Lung (tissue), 12 donors: Measurements from ENCODE around the gene DHCR24. TPM values are rescaled to one million over a fixed set of nuclear protein-coding genes. Genes with fewer than 3 reads are reported as not detected.

Experiments
- ATAC-seq: fragments of 200-7000 bp; cut with Tn5 transposase; one replicate; pipeline ENCODE4 v1.9.1; 2020; ENCODE audit warnings: moderate number of reproducible peaks; ENCODE audit not compliant: insufficient read depth, low FRiP score
- DNase-seq, 3 donors: peaks; one replicate each; pipeline ENCODE4 v3.0.0-alpha.2; 2013 to 2017
- H3K27ac ChIP-seq, 2 donors: one replicate each; pipeline ENCODE4 v1.5.1; 2013; ENCODE audit warnings: mild to moderate bottlenecking in 2 of 2, moderate library complexity in 2 of 2, control low read depth in 1 of 2, inconsistent platforms in 1 of 2, low read depth in 1 of 2, low read length in 1 of 2
- H3K27me3 ChIP-seq, 3 donors: one replicate each; pipeline ENCODE4 v1.5.1; 2013; ENCODE audit warnings: low read length in 2 of 3; ENCODE audit not compliant: control insufficient read depth in 3 of 3, insufficient read depth in 3 of 3
- H3K36me3 ChIP-seq, 4 donors: one replicate each; pipeline ENCODE4 v1.5.1; 2013; ENCODE audit warnings: low read length in 4 of 4, mild to moderate bottlenecking in 1 of 4, moderate library complexity in 1 of 4; ENCODE audit not compliant: control insufficient read depth in 4 of 4, insufficient read depth in 4 of 4
- H3K4me1 ChIP-seq, 5 donors: one replicate each; pipeline ENCODE4 v1.5.1; 2013; ENCODE audit warnings: low read length in 5 of 5, mild to moderate bottlenecking in 2 of 5, moderate library complexity in 1 of 5; ENCODE audit not compliant: control insufficient read depth in 5 of 5, insufficient read depth in 5 of 5
- H3K4me3 ChIP-seq: one replicate; pipeline ENCODE4 v1.5.1; 2013; ENCODE audit warnings: mild to moderate bottlenecking, control low read depth, moderate library complexity
- H3K9ac ChIP-seq, 2 donors: one replicate each; pipeline ENCODE4 v1.5.1; 2013; ENCODE audit warnings: low read length in 2 of 2, control low read depth in 1 of 2; ENCODE audit not compliant: insufficient read depth in 1 of 2
- H3K9me3 ChIP-seq, 4 donors: one replicate each; pipeline ENCODE4 v1.5.1; 2013; ENCODE audit warnings: low read length in 3 of 4, mild to moderate bottlenecking in 1 of 4, moderate library complexity in 1 of 4; ENCODE audit not compliant: control insufficient read depth in 4 of 4, insufficient read depth in 3 of 4
- WGBS, 2 donors: extraction: QIAGEN DNeasy Blood & Tissue Kit; methylation state at CpG; one replicate each; pipeline ENCODE4 v1.1.7; 2013; 5-methylcytosine and 5-hydroxymethylcytosine counted together
- polyA plus RNA-seq, 2 donors: library from polyadenylated mRNA; stranded (reverse); fragments of 200-250 nt; gene quantifications; one replicate each; pipeline ENCODE4 v1.2.1, GENCODE V29; 2013
- total RNA-seq, 2 donors: library from RNA; depleted of rRNA in 1 of 2; stranded (reverse); fragments of >200 nt in 1 of 2; gene quantifications; one replicate each; pipeline ENCODE4 v1.2.1, GENCODE V29; 2014 to 2021
- TF ChIP-seq, protein P1 (sequence below): IDR thresholded peaks from 2 replicates; pipeline ENCODE4 v1.5.1; 2012; ENCODE audit warnings: mild to moderate bottlenecking; ENCODE audit errors: control extremely low read depth, extremely low read depth
- donor health status: control.
- donor health status: control.
- donor health status: Bipolar disorder and iron deficiency.
- donor health status: healthy.
- donor health status: DM: yes; HTN: yes; CAD: no.

Gene DHCR24
- total and polyA plus RNA-seq, 4 donors: 269 to 735 (median 436) TPM

DNA sequence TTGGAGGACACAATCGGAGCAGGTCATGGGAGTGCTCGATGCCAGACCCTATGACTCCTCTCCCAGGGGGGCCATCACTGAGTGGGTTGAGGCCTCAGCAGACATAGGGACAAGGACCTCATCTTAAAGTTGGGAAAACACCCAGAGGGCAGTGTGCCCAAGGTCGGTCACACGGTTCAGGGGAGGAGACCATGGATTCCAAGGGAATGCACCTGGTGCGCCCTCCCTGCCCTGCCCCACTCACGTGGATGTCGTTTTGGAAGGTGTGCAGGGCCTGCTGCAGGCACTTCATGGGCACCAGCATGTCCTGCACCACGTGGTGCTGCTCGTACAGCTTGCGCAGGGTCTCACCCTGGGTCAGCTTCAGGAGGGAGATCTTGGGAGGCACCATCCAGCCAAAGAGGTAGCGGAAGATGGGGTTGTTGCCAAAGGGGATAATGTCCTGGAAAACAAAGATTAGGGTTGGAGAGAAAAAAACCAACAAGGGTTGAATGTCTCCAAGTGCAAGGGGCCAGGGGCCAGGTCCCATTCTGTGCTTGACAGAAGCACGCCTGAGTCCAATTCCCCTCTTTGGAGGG lies 33.1 kb downstream of the DHCR24 start:
- Histone ChIP-seq H3K27ac (no peak overlapping the region), H3K4me1 (no peaks in the 10 kb centered on the region), H3K27me3 (no peaks in the 10 kb centered on the region), H3K4me3 (no peak overlapping the region), H3K9ac (no peak overlapping the region), H3K36me3 (peaks cover 0 to 47% (median 10%) of the 10 kb centered on the region in 4 donors), H3K9me3 (no peaks in the 10 kb centered on the region)
- TF ChIP-seq, protein P1, sequence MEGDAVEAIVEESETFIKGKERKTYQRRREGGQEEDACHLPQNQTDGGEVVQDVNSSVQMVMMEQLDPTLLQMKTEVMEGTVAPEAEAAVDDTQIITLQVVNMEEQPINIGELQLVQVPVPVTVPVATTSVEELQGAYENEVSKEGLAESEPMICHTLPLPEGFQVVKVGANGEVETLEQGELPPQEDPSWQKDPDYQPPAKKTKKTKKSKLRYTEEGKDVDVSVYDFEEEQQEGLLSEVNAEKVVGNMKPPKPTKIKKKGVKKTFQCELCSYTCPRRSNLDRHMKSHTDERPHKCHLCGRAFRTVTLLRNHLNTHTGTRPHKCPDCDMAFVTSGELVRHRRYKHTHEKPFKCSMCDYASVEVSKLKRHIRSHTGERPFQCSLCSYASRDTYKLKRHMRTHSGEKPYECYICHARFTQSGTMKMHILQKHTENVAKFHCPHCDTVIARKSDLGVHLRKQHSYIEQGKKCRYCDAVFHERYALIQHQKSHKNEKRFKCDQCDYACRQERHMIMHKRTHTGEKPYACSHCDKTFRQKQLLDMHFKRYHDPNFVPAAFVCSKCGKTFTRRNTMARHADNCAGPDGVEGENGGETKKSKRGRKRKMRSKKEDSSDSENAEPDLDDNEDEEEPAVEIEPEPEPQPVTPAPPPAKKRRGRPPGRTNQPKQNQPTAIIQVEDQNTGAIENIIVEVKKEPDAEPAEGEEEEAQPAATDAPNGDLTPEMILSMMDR: no peak
- ATAC-seq: no peak
- WGBS, 2 donors: 89 to 97% methylated on average over 12 of the region's 12 CpGs
- DNase-seq: no peak

DNA sequence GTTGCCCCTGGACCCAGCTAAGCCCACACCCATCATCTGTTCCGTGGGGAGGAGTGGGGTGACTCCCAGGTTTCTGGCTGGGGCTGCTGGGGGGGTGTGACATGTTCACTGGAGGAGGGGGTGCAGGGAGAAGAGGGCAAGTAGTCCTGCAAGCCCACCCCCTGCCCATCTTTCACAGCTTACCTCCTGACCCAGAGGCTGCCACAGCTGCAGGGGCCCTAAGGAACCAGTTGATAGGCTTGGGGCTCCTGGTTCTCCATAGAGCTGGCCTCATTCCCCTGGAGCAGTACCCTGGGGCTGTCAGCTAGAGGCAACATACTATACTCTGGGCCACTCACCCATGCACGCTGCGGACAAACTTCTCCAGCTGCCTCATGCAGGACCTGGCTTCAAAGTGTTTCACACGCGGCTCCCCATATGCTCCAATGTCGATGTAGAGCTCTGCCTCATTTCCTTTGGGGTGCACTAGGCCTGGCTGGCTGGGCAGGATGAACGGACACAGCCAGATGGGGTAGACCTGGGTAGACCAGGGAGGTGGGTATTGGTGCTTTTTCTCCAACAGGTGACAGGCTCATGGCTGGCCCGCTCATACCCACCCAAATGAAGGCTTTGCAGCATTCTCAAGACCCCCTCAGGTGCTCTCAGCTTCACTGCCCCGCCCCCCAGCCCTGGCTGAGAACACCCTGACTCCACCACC lies 33.8 kb downstream of the DHCR24 start:
- Histone ChIP-seq H3K9me3 (no peaks in the 10 kb centered on the region), H3K27me3 (no peaks in the 10 kb centered on the region), H3K4me1 (no peaks in the 10 kb centered on the region), H3K36me3 (peaks cover 0 to 46% (median 11%) of the 10 kb centered on the region in 4 donors), H3K27ac (no peak overlapping the region), H3K4me3 (no peak overlapping the region), H3K9ac (no peak overlapping the region)
- ATAC-seq (no peak), DNase-seq (no peak)
- 97% methylated on average over 9 of the region's 9 CpGs for WGBS, 2 donors
- TF ChIP-seq, protein P1: no peak

DNA sequence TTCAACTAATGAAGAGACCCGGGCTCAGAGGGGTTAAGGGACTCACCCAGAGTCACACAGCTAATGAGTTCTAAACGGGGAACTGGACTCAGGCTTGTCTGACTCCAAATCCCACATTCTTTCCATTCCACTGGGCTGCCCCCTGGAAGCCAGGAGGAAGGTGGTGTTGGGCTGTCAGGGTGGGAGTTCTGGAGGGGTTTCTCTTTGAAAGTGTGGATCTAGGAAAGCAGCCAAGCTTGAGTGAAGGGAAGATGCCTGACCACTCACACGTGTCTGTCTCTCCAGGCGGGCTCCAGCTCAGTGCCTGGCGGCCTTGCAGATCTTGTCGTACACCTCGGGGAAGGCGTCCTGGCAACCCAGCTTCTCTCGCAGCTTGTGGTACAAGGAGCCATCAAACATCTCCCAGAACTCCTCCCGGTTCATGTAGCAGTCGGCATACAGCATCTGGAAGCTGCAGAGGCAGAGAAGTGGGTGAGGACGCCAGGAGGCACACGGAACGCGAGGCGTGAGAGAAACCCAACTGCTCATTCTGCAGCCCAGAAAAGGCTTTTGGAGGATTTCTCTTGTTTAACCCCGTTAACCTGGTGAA lies 35.0 kb downstream of the DHCR24 start:
- no peak overlapping the region for H3K4me3 ChIP-seq
- WGBS, 2 donors: 86 to 91% methylated on average over 17 of the region's 17 CpGs
- H3K9ac ChIP-seq: no peak overlapping the region
- H3K27me3 ChIP-seq: no peaks in the 10 kb centered on the region
- no peak for DNase-seq
- no peak for ATAC-seq
- no peaks in the 10 kb centered on the region for H3K4me1 ChIP-seq
- H3K27ac ChIP-seq: no peak overlapping the region
- H3K36me3 ChIP-seq: peaks cover 0 to 40% (median 11%) of the 10 kb centered on the region in 4 donors
- H3K9me3 ChIP-seq: no peaks in the 10 kb centered on the region
- TF ChIP-seq, protein P1: no peak
